GM21619 (cell line): ENCODE results near the gene EGFR.
A peak's percentile ranks its signal among the peaks of the same experiment; 100 is the strongest.

Experiments
- ATAC-seq: cut with Tn5 transposase; IDR thresholded peaks from one replicate; pipeline ENCODE4 v1.9.1; 2021; ENCODE audit not compliant: unreplicated experiment

The EGFR gene

DNA sequence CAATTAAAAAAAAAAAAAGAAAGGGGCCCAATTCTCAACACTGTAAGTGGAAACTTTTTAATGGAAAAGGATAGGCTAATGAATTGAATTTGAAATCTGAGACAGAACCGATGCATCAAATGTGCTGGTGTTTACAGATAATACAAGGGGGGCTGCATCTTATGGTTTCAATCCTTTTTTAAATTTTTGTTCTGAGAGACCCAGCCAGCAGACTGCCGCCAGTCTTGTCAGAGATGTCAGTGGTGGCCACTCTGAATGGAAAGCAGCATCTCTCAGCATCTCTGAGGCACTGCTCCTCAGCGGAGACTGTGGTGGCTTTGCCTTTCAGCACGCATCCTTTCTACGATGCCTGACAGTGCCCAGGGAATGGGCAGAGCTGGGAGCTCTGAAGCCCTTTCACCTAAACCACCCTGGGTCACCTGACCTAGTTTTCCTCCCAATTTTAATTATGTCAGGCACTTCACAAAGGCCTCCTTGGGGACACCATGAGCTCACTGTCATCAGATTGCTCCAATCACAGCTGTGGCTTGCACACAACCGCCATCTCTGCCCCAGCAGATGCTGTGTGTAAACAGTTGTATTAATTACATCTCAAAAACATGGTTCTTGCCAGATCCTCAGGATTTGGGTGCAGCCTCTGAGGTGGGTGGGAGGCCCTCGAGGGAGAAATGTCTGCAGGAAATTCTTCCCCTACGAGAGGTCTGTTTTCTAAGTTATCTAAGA lies 81.2 kb downstream of the EGFR start:
- ATAC-seq = no peak

DNA sequence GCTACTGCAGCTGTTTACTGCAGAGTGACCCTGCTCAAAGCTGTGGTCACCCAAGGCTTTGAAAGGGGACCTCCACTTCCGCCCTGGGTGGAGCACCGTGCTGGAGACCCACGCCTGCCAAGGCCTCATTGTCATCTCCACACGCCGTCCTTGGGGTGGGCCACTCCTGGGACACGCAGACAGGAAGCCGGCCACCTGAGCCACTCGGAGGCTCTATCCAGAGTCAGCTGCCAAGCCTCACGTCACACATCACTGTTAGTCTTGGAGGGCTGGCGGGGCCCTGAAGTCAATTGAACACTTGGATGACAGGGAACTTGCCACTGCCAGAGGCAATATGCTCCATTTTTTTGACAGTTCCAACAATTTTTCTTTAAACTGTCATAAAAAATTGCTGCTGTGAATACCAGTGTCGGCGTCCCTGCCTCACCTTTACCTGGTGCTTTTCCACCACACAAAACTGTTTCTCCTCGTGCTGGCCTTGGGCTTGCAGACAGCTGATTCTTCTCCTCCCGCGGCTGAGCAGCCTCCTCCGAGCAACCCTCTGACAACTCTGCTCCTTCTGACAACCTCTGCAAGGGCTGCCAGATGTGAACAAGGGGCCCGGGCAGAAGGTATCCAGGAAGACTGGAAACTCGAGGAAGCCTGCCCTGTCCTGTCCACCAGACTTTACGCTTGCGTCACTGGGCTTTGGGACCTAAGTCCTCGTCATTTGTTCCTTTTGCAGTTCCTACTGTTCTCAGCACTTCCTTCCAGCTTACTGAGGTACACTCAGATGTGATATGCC lies 81.9 kb downstream of the EGFR start:
- ATAC-seq = no peak

DNA sequence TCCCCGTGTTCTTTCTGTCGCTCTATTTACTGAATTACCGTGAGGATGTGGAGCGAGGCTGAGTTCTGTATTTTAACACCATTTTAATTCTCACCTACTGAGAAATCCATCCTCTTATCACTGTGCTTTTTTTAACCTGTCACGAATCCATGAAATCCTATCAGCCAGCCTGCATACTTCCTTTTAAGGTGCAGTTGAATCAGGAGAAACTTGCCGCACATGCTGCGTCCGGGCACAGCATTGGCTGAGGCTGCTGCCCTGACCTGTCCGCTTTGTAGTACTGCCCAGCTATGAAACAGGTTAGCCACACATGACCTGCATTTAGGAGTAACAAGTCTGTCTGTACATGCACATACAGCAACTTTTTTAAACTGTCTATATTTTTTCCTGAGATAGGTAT lies 82.5 kb downstream of the EGFR start:
- no peak for ATAC-seq

DNA sequence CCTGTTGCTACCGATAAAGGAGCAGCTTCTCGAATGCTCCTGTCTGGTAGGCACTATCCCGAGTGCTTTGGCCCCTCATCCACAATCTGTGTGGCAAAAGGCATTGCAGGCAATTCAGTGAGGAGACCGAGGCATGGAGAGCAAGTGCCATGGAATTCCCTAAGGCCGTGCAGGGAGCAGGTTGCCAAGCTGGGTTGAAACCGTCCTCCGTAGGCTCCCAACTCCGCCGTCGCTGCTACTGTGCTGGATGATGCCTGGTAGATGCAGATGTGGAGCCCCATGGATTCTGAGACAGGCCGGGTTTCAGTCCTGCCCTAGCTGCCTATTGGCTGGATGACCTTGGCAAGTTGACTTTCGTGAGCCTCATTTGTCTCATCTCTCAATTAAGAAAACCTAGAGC lies 85.3 kb downstream of the EGFR start:
- no peak for ATAC-seq

DNA sequence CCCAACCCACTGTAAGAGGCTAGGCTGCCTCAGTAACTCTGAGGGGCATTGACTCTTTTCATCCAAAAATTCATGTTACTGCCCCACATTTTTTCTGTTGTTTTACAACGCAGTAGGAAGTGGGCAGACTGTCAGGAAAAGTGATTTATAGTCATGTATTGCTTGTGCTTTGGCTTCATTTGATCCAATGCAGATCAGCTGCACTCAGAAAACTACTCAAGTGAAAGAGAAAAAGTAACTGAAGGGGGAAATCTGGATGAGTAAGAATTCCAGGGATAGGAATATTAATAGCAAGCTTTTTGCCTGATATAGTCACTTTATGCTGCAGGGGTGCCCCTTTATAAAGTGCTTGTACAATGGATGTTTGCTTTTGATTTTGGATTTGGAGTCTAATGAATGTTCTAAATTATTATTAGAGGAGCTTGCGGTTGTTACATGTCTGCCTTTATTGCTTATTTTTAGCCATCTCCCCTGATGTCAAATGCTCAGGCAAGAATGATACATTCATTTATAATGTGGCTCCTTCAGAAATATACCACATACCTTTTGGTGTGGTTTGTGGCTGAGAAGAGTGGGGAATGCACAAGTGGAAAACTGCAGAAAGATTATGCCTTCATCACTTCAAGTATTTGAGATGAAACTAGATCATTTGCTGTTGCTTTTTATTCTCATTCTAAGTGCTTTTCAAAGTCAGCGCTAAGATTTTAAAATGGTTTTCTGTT lies 86.1 kb downstream of the EGFR start:
- no peak for ATAC-seq

DNA sequence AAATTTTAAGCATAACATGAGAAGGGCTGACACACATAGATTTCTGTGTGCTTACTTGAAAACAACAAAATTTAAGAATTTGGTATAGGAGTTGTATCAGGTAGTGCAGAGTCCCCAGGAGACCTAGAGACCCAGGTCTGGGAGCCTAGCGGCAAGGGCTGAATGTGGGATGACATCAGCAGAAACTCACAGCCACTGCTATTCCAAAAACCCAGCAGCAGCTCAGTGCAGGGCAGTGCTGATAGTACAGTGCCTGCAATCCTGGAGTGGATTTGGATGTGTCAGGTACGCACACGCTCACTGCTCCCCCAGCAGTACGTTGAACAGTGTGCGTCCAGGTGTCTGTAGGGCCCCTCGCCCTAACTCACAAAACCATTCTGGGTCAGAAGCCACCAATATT lies 87.1 kb downstream of the EGFR start:
- ATAC-seq = no peak

DNA sequence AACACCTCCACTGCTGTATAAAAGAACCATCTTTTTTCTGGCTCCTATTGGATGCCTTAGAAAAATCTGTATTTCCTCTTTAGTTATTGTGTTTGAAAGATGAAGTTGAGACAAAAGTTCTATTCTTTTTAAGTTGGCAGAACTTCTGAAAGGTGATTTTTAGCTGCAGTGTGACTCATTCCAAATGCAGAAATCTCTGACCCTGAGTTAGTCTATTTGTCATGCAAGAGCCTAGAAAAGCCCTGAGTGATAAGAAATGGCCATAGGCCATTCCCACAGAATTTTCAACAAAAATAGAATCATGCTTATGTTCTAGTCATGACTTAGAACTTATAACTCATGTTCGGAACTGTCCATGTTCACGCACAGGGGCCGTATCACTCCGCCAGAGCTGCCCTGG lies 89.1 kb downstream of the EGFR start:
- no peak for ATAC-seq

DNA sequence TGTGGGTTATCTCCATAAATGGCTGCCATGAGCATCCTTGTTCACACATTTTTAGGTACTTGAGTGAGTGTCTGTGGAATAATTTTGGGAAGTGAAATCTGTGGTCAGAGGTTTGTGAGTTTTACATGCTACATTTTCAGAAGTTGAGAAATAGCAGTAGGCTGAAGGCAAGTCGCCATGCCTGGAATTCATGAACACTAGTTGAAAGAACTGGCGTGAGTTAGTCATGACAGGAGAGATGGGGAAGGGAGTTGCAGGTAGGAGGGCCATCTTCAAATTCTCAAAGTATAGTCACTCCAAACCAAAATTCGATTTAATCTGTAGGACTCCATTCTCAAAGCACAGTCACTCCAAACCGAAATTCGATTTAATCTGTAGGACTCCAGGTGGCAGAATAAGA lies 89.6 kb downstream of the EGFR start:
- no peak for ATAC-seq

DNA sequence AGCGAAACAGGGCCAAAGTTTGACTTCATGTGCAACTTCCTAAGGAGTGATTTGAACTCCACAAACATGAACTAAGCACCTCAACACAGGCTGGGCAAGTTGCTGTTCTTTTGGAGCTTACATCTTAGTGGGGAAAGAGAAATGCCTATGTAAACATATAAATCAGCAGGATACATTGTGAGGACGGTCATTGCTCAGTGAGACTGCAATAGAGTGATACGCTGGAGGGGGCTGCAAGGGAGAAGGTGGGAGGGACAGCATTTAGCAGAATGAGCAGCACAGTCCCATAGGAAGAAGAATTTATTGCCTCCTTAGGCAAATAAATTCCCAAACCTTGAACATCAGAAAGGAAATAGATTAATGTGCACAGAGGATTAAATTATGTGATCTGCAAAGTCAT lies 90.0 kb downstream of the EGFR start:
- ATAC-seq = no peak

DNA sequence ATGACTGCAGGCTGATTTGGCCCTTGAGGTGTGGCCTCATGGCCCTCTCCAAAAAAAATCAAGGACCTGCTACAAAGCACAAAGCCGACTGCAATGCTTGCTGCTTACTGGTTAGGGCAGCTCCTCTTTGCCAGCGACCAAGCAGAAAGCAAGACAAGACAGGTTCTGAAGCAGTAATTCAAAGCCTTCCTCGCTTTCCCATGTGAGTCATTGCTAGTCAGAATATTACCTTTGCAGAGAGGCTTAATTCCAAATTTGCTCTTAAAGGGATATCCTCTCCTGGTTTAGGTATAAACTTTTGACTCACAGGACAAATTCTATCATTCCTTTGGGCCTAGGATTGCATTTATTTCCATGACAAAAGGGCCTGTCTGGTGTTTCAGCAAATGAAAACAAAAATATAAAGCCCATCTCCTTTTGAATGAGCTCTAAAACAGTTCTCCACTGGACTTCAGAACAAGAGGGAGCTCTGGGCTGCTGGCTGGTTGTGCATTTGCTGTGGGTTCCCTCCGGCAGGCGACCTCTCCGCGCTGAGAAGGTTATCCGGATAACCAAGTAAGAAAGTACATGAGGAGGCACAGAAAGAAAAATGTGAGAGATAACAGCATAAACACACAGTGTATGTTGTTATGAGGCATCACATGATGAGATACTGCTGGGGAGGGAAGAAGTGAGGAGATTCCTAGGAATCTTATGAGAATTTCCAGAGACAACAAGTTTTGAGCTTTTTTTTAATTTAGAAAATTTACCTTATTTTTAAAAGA lies 90.8 kb downstream of the EGFR start:
- ATAC-seq = no peak

DNA sequence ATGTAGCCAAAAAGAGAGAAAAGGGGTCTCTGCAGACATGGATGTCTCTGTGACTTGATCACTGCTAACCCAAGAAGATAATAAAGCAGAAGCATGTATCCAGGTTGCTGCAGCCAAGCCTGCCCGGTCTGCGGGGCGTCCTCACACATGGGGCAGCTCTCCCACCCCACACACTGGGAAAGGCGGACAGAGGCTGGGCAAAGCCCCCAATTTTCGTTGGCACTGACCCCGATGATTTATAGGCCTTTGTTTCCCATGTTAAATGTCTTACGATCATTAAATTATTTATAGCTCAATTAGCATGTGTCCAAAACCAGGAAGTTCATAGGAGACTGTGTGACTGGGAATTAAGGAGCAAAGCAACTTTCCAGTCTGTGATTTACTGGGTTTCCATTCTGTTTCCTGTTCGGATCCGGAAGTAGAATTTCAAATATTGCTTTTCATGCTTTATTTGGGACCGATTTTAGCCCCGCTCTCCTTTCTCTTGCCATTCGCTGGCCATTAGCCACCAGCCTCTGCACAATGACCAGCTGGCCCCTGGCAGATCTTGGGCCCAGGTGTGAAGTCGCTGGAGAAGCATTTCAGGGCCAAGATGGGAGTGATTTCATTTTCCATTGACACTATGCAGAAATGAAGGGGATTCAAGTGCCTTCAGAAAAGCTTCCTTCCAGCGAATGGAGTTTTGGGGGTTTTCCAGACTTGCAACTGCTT lies 91.6 kb downstream of the EGFR start:
- ATAC-seq = no peak

DNA sequence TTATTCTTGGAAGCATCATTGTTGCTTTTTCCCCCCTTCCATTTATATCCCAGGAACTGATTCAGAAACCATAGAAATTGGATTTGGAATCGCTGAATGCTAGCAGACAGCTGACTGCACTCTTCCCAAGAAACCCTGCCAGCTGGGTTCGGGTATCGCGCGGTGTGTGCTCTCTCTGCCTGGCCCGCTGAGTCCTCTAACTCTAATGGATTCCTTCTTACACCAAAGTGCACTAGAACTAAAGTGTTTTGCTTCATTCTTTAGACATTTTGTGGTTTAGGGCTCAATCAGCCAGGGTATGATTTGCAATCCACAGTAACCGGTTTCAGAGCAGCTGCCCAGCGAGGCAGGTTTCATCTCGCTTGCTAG lies 92.2 kb downstream of the EGFR start:
- peak; percentile 54 for ATAC-seq

DNA sequence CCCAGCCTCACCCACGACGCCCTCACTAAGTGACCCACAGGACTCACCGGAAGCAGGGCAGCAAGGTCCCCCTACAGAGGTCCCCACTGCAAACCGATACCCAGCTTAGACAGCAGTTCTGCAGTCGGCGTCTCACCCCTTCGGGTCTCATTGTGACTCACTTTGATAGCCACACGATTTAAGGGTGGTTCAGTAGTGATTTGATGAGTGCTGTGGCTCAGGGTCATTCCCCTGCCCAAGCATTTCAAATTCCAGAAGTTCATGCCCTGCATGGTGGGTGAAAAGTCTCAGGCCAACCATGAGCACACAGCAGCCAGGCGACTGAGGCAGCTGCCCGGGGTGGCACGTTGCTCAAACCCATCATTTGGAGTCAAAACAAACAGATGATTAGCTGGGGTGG lies 93.2 kb downstream of the EGFR start:
- ATAC-seq = no peak

DNA sequence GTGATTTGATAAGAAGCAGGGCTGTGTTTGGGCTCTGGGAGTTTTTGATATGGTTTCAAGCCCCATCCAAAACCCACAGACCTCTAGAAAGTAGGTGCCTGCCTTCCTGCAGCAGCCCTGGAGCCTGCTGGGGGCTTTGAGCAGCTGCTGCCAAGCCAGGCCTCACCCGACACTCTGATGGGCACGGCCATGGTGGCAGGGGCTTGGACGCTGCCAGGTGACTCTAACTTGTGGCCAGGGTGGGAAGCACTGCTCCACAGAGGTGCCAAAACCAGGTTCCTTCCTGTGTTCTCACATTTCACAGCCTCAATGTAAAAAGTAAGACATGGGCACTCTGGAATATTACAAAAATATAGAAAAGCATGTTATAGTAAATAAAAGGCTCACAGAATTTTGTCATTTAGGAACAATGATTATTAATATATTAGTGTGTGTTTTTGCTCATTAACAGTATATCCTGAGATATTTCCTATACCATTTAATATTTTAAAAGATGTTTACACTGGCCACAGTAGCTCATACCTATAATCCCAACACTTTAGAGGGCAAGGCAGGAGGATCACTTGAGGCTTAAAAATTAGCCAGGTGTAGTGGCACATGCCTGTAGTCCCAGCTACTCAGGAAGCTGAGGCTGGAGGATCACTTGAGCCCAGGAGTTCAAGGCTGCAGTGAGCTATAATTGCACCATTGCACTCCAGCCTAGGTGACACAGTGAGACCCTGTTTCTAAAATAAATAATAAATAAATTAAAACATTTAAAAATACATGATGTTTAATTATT lies 95.1 kb downstream of the EGFR start:
- no peak for ATAC-seq

DNA sequence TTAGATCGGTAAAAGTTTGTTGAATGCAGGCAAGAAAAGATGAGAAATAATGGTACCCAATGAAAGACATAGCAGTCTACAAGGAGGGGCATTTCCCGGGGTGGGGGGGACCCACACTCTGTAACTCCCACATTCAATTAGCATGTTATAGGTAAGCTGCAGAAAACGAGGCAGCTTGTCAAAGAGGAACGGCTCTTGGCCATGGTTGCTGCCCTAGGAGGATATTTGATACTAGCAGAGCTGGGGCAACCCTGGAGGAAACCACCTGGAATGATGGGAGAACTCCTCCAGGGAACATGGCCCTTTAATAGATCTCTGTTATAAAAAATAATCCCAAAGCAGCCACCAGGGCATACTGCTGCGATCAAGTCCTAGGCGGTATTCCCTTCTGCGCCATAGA lies 98.5 kb downstream of the EGFR start:
- ATAC-seq = no peak

DNA sequence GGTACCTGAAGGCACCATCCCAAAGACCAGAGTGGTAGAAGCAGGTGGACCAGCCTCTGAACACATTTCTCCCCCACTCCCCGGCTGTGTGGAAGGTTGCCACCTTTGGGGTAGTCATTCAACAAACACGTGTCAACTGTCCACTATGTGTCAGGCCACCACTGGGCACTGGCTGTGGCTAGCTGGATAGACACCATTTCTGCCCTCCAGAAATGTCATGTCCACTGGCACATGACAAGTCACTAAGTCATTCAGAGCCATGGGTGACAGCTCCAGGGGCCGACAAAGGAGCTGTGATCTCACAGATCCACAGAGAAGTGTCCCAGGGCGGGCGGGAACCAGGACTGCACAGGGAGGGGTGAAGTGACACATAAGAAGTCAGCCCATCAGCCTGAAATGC lies 99.6 kb downstream of the EGFR start:
- no peak for ATAC-seq

DNA sequence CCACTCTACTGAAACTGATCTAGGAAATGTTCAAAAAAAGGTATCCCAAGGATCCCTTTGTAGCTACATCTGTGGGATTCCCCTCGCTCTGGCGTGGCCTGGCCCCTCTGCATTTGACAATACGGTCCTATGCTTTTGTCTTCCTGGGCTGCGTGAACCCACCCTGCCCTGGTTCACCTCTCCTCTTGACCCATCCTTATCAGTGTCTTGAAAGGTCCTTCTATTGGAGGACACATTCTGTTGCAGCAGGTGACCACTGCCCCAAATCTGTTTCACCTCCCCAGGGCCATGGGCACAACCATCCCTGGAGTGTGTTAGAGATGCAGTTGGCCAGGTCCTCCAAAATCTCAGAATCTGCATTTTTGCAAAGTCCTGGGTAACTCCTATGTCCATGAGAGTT lies 100.8 kb downstream of the EGFR start:
- ATAC-seq = no peak

DNA sequence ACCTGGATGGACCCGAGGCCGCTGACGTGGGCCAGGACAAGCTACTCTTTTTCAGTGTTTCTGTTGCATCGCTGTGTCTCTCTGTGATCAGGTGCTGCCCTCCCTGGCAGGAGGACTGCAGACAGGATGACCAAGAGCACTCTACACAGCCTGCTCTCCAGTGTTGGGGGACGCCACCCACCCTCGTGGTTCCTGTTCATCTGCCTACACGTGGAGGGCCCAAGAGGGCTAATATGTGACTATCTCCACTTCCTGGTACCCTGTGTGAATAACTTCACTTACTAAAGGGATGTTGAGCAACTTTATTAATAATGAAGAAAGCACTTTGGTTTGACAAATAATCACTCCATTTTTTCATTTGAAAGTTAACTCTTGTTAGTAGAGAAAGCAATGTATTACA lies 101.3 kb downstream of the EGFR start:
- ATAC-seq = no peak

DNA sequence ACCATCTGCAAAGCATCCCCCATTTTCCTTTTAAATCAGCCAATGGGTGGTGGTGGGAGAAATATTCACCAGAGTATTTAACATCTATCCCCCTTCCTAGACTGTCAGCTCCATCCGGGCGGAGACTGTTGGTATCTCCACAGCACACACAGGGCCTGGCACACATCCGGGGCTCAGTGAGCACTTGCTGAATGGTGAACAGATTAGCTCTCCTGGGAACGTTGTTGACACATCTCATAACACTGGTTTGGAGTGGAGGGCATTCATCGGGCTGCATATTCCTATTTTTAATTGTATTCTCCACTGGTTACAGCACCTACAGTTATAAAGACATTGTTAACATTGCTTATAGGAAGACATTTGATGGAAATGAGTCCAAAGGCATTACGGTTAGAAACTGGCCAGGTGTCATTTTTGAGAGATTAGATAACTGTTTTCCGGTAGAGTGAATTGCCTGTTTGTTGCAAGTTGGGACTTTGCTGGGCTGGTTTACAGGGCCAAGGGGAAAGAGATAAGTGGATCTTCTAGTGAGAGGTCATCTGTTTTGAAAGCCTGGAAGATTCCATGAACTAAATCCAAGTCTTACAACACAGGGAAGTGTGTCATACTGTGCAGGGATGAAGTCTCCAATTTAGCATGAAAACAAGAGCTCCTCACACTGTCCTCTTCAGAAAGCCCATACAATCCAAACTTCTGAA lies 101.8 kb downstream of the EGFR start:
- no peak for ATAC-seq
